ENCODE results near the gene PPP2R2C.

Gene PPP2R2C

GRCh38 chr4:6356076-6356560 lies 116.3 kb downstream of the PPP2R2C start:
- Histone ChIP-seq H3K4me2 (ENCODE audit: low read depth, low read length, poor library complexity, severe bottlenecking) (no peak overlapping the region), H3K79me2 (ENCODE audit: insufficient read depth, low read length) (no peaks in the 10 kb centered on the region), H3K4me1 (ENCODE audit: insufficient read depth, low read length, poor library complexity, severe bottlenecking) (peaks cover 10% of the 10 kb centered on the region), H3K9me3 (ENCODE audit: insufficient read depth, low read depth, low read length) (no peaks in the 10 kb centered on the region), H3K27me3 (ENCODE audit: insufficient read depth, low read length, poor library complexity, severe bottlenecking) (no peaks in the 10 kb centered on the region), H2AFZ (ENCODE audit: low read length) (no peak overlapping the region), H3F3A (ENCODE audit: low read depth) (no peaks in the 10 kb centered on the region), H3K9ac (ENCODE audit: low read depth, low read length, poor library complexity, severe bottlenecking) (no peak overlapping the region), H3K4me3 (ENCODE audit: low read length, poor library complexity, severe bottlenecking) (no peak overlapping the region), H4K20me1 (ENCODE audit: insufficient read depth, low read length, poor library complexity, severe bottlenecking) (no peaks in the 10 kb centered on the region), H3K36me3 (ENCODE audit: insufficient read depth, low read length) (no peaks in the 10 kb centered on the region), H3K9me2 (replicated peaks; ENCODE audit: low read depth, low read length) (no peaks in the 10 kb centered on the region)
- TF ChIP-seq CTCF (conservative IDR thresholded peaks at IDR 0.05; ENCODE audit: low read length): no peak

GRCh38 chr4:6355052-6355451 lies 117.4 kb downstream of the PPP2R2C start:
- Histone ChIP-seq H4K20me1 (ENCODE audit: insufficient read depth, low read length, poor library complexity, severe bottlenecking) (no peaks in the 10 kb centered on the region), H3F3A (ENCODE audit: low read depth) (no peaks in the 10 kb centered on the region), H3K79me2 (ENCODE audit: insufficient read depth, low read length) (no peaks in the 10 kb centered on the region), H3K4me3 (ENCODE audit: low read length, poor library complexity, severe bottlenecking) (no peak overlapping the region), H2AFZ (ENCODE audit: low read length) (no peak overlapping the region), H3K27me3 (ENCODE audit: insufficient read depth, low read length, poor library complexity, severe bottlenecking) (no peaks in the 10 kb centered on the region), H3K4me2 (ENCODE audit: low read depth, low read length, poor library complexity, severe bottlenecking) (no peak overlapping the region), H3K9me3 (ENCODE audit: insufficient read depth, low read depth, low read length) (no peaks in the 10 kb centered on the region), H3K9ac (ENCODE audit: low read depth, low read length, poor library complexity, severe bottlenecking) (no peak overlapping the region), H3K9me2 (replicated peaks; ENCODE audit: low read depth, low read length) (no peaks in the 10 kb centered on the region), H3K4me1 (ENCODE audit: insufficient read depth, low read length, poor library complexity, severe bottlenecking) (peaks cover 10% of the 10 kb centered on the region), H3K36me3 (ENCODE audit: insufficient read depth, low read length) (no peaks in the 10 kb centered on the region)
- TF ChIP-seq CTCF (conservative IDR thresholded peaks at IDR 0.05; ENCODE audit: low read length): no peak
- TF ChIP-seq EZH2phosphoT487 (IDR thresholded peaks at IDR 0.05; ENCODE audit: borderline replicate concordance): no peak

GRCh38 chr4:6354626-6355025 lies 117.8 kb downstream of the PPP2R2C start:
- H3K9me3 ChIP-seq (ENCODE audit: insufficient read depth, low read depth, low read length): no peaks in the 10 kb centered on the region
- no peak overlapping the region for H3K4me3 ChIP-seq (ENCODE audit: low read length, poor library complexity, severe bottlenecking)
- no peak overlapping the region for H2AFZ ChIP-seq (ENCODE audit: low read length)
- no peaks in the 10 kb centered on the region for H3K9me2 ChIP-seq (replicated peaks; ENCODE audit: low read depth, low read length)
- no peak for TF ChIP-seq EZH2phosphoT487 (IDR thresholded peaks at IDR 0.05; ENCODE audit: borderline replicate concordance)
- no peak for TF ChIP-seq CTCF (conservative IDR thresholded peaks at IDR 0.05; ENCODE audit: low read length)
- H3K79me2 ChIP-seq (ENCODE audit: insufficient read depth, low read length): no peaks in the 10 kb centered on the region
- no peaks in the 10 kb centered on the region for H3K36me3 ChIP-seq (ENCODE audit: insufficient read depth, low read length)
- H3F3A ChIP-seq (ENCODE audit: low read depth): no peaks in the 10 kb centered on the region
- no peak overlapping the region for H3K9ac ChIP-seq (ENCODE audit: low read depth, low read length, poor library complexity, severe bottlenecking)
- no peak overlapping the region for H3K4me2 ChIP-seq (ENCODE audit: low read depth, low read length, poor library complexity, severe bottlenecking)
- H3K4me1 ChIP-seq (ENCODE audit: insufficient read depth, low read length, poor library complexity, severe bottlenecking): peaks cover 10% of the 10 kb centered on the region
- H3K27me3 ChIP-seq (ENCODE audit: insufficient read depth, low read length, poor library complexity, severe bottlenecking): no peaks in the 10 kb centered on the region
- no peaks in the 10 kb centered on the region for H4K20me1 ChIP-seq (ENCODE audit: insufficient read depth, low read length, poor library complexity, severe bottlenecking)
